NT2/D1 (cell line): ENCODE measurements around the gene SMOC2.

Source experiments
- DNase-seq: peaks from one replicate; pipeline ENCODE4 v3.0.0-alpha.2; 2011; ENCODE audit warnings: low read depth, low spot score
- H3K27me3 ChIP-seq: 2 replicates; pipeline ENCODE4 v1.6.0; 2011; ENCODE audit warnings: mild to moderate bottlenecking; ENCODE audit not compliant: insufficient read length, insufficient read depth
- H3K36me3 ChIP-seq: 2 replicates; pipeline ENCODE4 v1.6.1; 2011; ENCODE audit warnings: mild to moderate bottlenecking, low read length, mixed read lengths; ENCODE audit not compliant: insufficient read depth, insufficient read length
- H3K4me1 ChIP-seq: 2 replicates; pipeline ENCODE4 v1.5.1; 2011; ENCODE audit not compliant: insufficient read depth, insufficient read length
- H3K4me3 ChIP-seq: 2 replicates; pipeline ENCODE4 v1.5.1; 2011; ENCODE audit warnings: low read depth; ENCODE audit not compliant: insufficient read length
- H3K9ac ChIP-seq: 2 replicates; pipeline ENCODE4 v1.6.0; 2011; ENCODE audit warnings: low read depth; ENCODE audit not compliant: insufficient read length
- H3K9me3 ChIP-seq: 2 replicates; pipeline ENCODE4 v1.5.1; 2011; ENCODE audit warnings: mild to moderate bottlenecking, low read length; ENCODE audit not compliant: insufficient read depth
- SUZ12 ChIP-seq: IDR thresholded peaks from 2 replicates; pipeline ENCODE4 v1.6.1; 2011; ENCODE audit not compliant: insufficient read length, insufficient read depth; ENCODE audit errors: extremely low read depth
- YY1 ChIP-seq: IDR thresholded peaks from 2 replicates; pipeline ENCODE4 v1.6.1; 2011; ENCODE audit not compliant: insufficient read length, insufficient read depth
- ZNF274 ChIP-seq: IDR thresholded peaks from 2 replicates; pipeline ENCODE4 v1.6.1; 2011; ENCODE audit warnings: mild to moderate bottlenecking, low read depth, low read length

The SMOC2 gene

GRCh38 chr6:168650671-168651111, 209.7 kb downstream of the SMOC2 start:
- TF ChIP-seq SUZ12 = no peak
- no peak for TF ChIP-seq YY1
- TF ChIP-seq ZNF274 = no peak
- Histone ChIP-seq H3K27me3 (no peaks in the 10 kb centered on the region), H3K9me3 (no peaks in the 10 kb centered on the region), H3K4me3 (no peak overlapping the region), H3K9ac (no peak overlapping the region), H3K36me3 (no peaks in the 10 kb centered on the region), H3K4me1 (peaks cover 6% of the 10 kb centered on the region)
- no peak for DNase-seq

- H3K4me3 ChIP-seq = no peak overlapping the region
These were observed 214.6 kb downstream of the SMOC2 start for GRCh38 chr6:168655462-168656152.

GRCh38 chr6:168658059-168658458, 217.1 kb downstream of the SMOC2 start:
- no peaks in the 10 kb centered on the region for H3K27me3 ChIP-seq
- no peak overlapping the region for H3K4me3 ChIP-seq
- no peak overlapping the region for H3K9ac ChIP-seq
- H3K9me3 ChIP-seq = no peaks in the 10 kb centered on the region
- no peaks in the 10 kb centered on the region for H3K4me1 ChIP-seq
- no peak for DNase-seq
- H3K36me3 ChIP-seq = no peaks in the 10 kb centered on the region
- no peak for TF ChIP-seq ZNF274
- no peak for TF ChIP-seq SUZ12
- TF ChIP-seq YY1 = no peak

More at GRCh38 chr6:168655462-168656152, 214.6 kb downstream of the SMOC2 start:
- Histone ChIP-seq H3K9me3 (no peaks in the 10 kb centered on the region), H3K36me3 (no peaks in the 10 kb centered on the region), H3K27me3 (no peaks in the 10 kb centered on the region), H3K4me1 (no peaks in the 10 kb centered on the region), H3K9ac (no peak overlapping the region)
- DNase-seq = no peak
- TF ChIP-seq YY1 = no peak
- TF ChIP-seq ZNF274 = no peak
- no peak for TF ChIP-seq SUZ12

GRCh38 chr6:168660400-168660945, 219.5 kb downstream of the SMOC2 start:
- Histone ChIP-seq H3K27me3 (no peaks in the 10 kb centered on the region), H3K4me1 (no peaks in the 10 kb centered on the region), H3K9me3 (no peaks in the 10 kb centered on the region), H3K36me3 (no peaks in the 10 kb centered on the region), H3K9ac (no peak overlapping the region), H3K4me3 (no peak overlapping the region)
- TF ChIP-seq YY1 = no peak
- TF ChIP-seq ZNF274 = no peak
- no peak for TF ChIP-seq SUZ12
- no peak for DNase-seq

- Histone ChIP-seq H3K27me3 (no peaks in the 10 kb centered on the region), H3K36me3 (no peaks in the 10 kb centered on the region), H3K9ac (no peak overlapping the region), H3K4me1 (peaks cover 3% of the 10 kb centered on the region), H3K4me3 (no peak overlapping the region), H3K9me3 (no peaks in the 10 kb centered on the region)
- no peak for DNase-seq
- TF ChIP-seq SUZ12 = no peak
- TF ChIP-seq ZNF274 = no peak
- no peak for TF ChIP-seq YY1
These were observed 221.4 kb downstream of the SMOC2 start for GRCh38 chr6:168662301-168662936.

- H3K9ac ChIP-seq = no peak overlapping the region
- no peaks in the 10 kb centered on the region for H3K36me3 ChIP-seq
- no peaks in the 10 kb centered on the region for H3K27me3 ChIP-seq
- TF ChIP-seq ZNF274 (no peak), YY1 (no peak), SUZ12 (no peak)
- DNase-seq = no peak
- no peaks in the 10 kb centered on the region for H3K9me3 ChIP-seq
- no peak overlapping the region for H3K4me3 ChIP-seq
- peaks cover 5% of the 10 kb centered on the region for H3K4me1 ChIP-seq
These were observed 222.1 kb downstream of the SMOC2 start for GRCh38 chr6:168663041-168663440.

GRCh38 chr6:168664956-168665355, 224.0 kb downstream of the SMOC2 start:
- peaks cover 5% of the 10 kb centered on the region for H3K4me1 ChIP-seq
- DNase-seq = no peak
- H3K36me3 ChIP-seq = no peaks in the 10 kb centered on the region
- TF ChIP-seq YY1 (no peak), ZNF274 (no peak), SUZ12 (no peak)
- H3K27me3 ChIP-seq = no peaks in the 10 kb centered on the region
- no peak overlapping the region for H3K4me3 ChIP-seq
- H3K9ac ChIP-seq = no peak overlapping the region
- H3K9me3 ChIP-seq = no peaks in the 10 kb centered on the region
